H1 (cell line): Measurements from ENCODE around the gene ACAP2. TPM values are rescaled to one million over a fixed set of nuclear protein-coding genes. Genes with fewer than 3 reads are reported as not detected.

Experiments used
- CTCF ChIA-PET: fragments of 300-600 bp; sonication (Branson Sonifier 250); formaldehyde crosslinking; loops from one replicate; lab custom pipeline; 2021; ENCODE audit not compliant: partially characterized antibody; lab: Charles Lee
- POLR2A ChIA-PET: fragments of 300-600 bp; sonication (Branson Sonifier 250); formaldehyde crosslinking; loops from one replicate; lab custom pipeline; 2021; ENCODE audit warnings: inconsistent platforms; ENCODE audit not compliant: partially characterized antibody; lab: Charles Lee
- DNase-seq, 2 experiments: peaks; one replicate each; pipeline versions ENCODE4 v3.0.0 to v3.0.0-alpha.2; 2010 to 2022; ENCODE audit warnings: low spot score in 2 of 2, low read depth in 1 of 2, mixed read lengths in 1 of 2
- FAIRE-seq: peaks from 2 replicates; lab custom pipeline; 2011; peaks lifted over from hg19 to GRCh38; lab: Jason Lieb, UNC
- H2AFZ ChIP-seq: 2 replicates; pipeline ENCODE4 v1.8.1; 2012; ENCODE audit warnings: low read length, inconsistent platforms
- H2AK5ac ChIP-seq: 2 replicates; pipeline ENCODE4 v1.6.1; 2013; ENCODE audit warnings: low read depth, low read length
- H2BK120ac ChIP-seq: replicated peaks from 2 replicates; pipeline ENCODE3; 2013; ENCODE audit warnings: low read depth, low read length, inconsistent platforms
- H2BK12ac ChIP-seq: 2 replicates; pipeline ENCODE4 v1.6.1; 2013; ENCODE audit warnings: low read depth, low read length
- H2BK15ac ChIP-seq: 2 replicates; pipeline ENCODE4 v1.6.1; 2013; ENCODE audit warnings: low read length
- H2BK20ac ChIP-seq: 2 replicates; pipeline ENCODE4 v1.6.1; 2013; ENCODE audit warnings: low read length
- H2BK5ac ChIP-seq: 2 replicates; pipeline ENCODE4 v1.6.1; 2013; ENCODE audit warnings: low read depth, low read length
- H3K14ac ChIP-seq: 2 replicates; pipeline ENCODE4 v1.6.1; 2013; ENCODE audit warnings: inconsistent platforms; ENCODE audit not compliant: insufficient read length
- H3K18ac ChIP-seq: 2 replicates; pipeline ENCODE4 v1.6.1; 2013; ENCODE audit warnings: low read length; ENCODE audit errors: extremely low read depth
- H3K23ac ChIP-seq: 2 replicates; pipeline ENCODE4 v1.6.1; 2013; ENCODE audit warnings: inconsistent platforms; ENCODE audit not compliant: insufficient read length
- H3K23me2 ChIP-seq: 2 replicates; pipeline ENCODE4 v1.6.1; 2013; ENCODE audit warnings: low read depth, low read length
- H3K27ac ChIP-seq: 2 replicates; pipeline ENCODE4 v1.6.1; 2011; ENCODE audit warnings: low read depth, low read length, inconsistent platforms
- H3K27me3 ChIP-seq, 4 experiments: replicated peaks in 1 of 4; 1 replicate in 1 of 4; 2 replicates in 3 of 4; pipeline versions ENCODE4 v1.6.1 to v1.8.1; 2011 to 2013; ENCODE audit warnings: low read length in 3 of 4, mild to moderate bottlenecking in 3 of 4, inconsistent platforms in 2 of 4, mixed read lengths in 2 of 4, moderate library complexity in 1 of 4; ENCODE audit not compliant: control insufficient read depth in 3 of 4, insufficient read depth in 3 of 4; ENCODE audit errors: extremely low read depth in 1 of 4
- H3K36me3 ChIP-seq, 4 experiments: 2 replicates each; pipeline versions ENCODE4 v1.6.1 to v1.8.1; 2011 to 2013; ENCODE audit warnings: mild to moderate bottlenecking in 4 of 4, low read length in 3 of 4, moderate library complexity in 2 of 4, control low read depth in 1 of 4, inconsistent platforms in 1 of 4; ENCODE audit not compliant: insufficient read depth in 4 of 4, control insufficient read depth in 2 of 4
- H3K4ac ChIP-seq: replicated peaks from 2 replicates; pipeline ENCODE3; 2013; ENCODE audit warnings: low read length, low read depth, mixed read lengths, inconsistent platforms; ENCODE audit not compliant: insufficient read length
- H3K4me1 ChIP-seq, 4 experiments: replicated peaks in 1 of 4; 1 replicate in 1 of 4; 2 replicates in 3 of 4; pipeline versions ENCODE4 v1.6.1 to v1.8.1; 2011 to 2013; ENCODE audit warnings: low read length in 3 of 4, inconsistent platforms in 2 of 4, mixed read lengths in 1 of 4; ENCODE audit not compliant: insufficient read depth in 4 of 4, control insufficient read depth in 3 of 4
- H3K4me2 ChIP-seq, 2 experiments: 2 replicates each; pipeline versions ENCODE4 v1.6.1 to v1.8.1; 2011 to 2013; ENCODE audit warnings: low read depth in 2 of 2, low read length in 2 of 2, control low read depth in 1 of 2, inconsistent platforms in 1 of 2, mild to moderate bottlenecking in 1 of 2; ENCODE audit not compliant: insufficient read depth in 1 of 2
- H3K4me3 ChIP-seq, 4 experiments: fragments of 200-600, 300-600 bp in 1 of 4; sonication (generic), shearing (Covaris generic), sonication (Bioruptor Twin) in 1 of 4; 2 replicates each; pipeline versions ENCODE4 v1.5.1 to v1.8.1; 2011 to 2016; ENCODE audit warnings: low read length in 4 of 4, low read depth in 3 of 4, control low read depth in 2 of 4, inconsistent platforms in 2 of 4, mild to moderate bottlenecking in 2 of 4, mixed read lengths in 1 of 4, moderate library complexity in 1 of 4; ENCODE audit not compliant: insufficient read depth in 2 of 4; ENCODE audit errors: extremely low read depth in 1 of 4
- H3K56ac ChIP-seq: replicated peaks from 2 replicates; pipeline ENCODE3; 2013; ENCODE audit warnings: low read depth, mild to moderate bottlenecking, mixed read lengths, low read length, inconsistent platforms; ENCODE audit not compliant: insufficient read length
- H3K79me1 ChIP-seq: 2 replicates; pipeline ENCODE4 v1.6.1; 2013; ENCODE audit warnings: low read depth, low read length, control low read depth
- H3K79me2 ChIP-seq, 2 experiments: 2 replicates each; pipeline versions ENCODE4 v1.6.1 to v1.8.1; 2012 to 2013; ENCODE audit warnings: low read length in 2 of 2, mild to moderate bottlenecking in 2 of 2, inconsistent platforms in 1 of 2; ENCODE audit not compliant: insufficient read depth in 2 of 2, control insufficient read depth in 1 of 2
- H3K9ac ChIP-seq, 4 experiments: replicated peaks in 1 of 4; 1 replicate in 1 of 4; 2 replicates in 3 of 4; pipeline versions ENCODE4 v1.6.1 to v1.8.1; 2011 to 2013; ENCODE audit warnings: low read depth in 3 of 4, low read length in 3 of 4, control low read depth in 2 of 4, mild to moderate bottlenecking in 2 of 4, moderate library complexity in 2 of 4, inconsistent platforms in 1 of 4; ENCODE audit errors: extremely low read depth in 1 of 4
- H3K9me3 ChIP-seq, 2 experiments: 2 replicates each; pipeline versions ENCODE4 v1.6.1 to v1.8.1; 2012 to 2013; ENCODE audit warnings: mild to moderate bottlenecking in 2 of 2, moderate library complexity in 2 of 2, control low read depth in 1 of 2, inconsistent platforms in 1 of 2, low read depth in 1 of 2, low read length in 1 of 2, mixed read lengths in 1 of 2; ENCODE audit not compliant: insufficient read depth in 2 of 2
- H4K20me1 ChIP-seq, 2 experiments: replicated peaks in 1 of 2; 2 replicates each; pipeline versions ENCODE3 to v1.8.1; 2011 to 2013; ENCODE audit warnings: inconsistent platforms in 2 of 2, low read length in 2 of 2, mild to moderate bottlenecking in 1 of 2; ENCODE audit not compliant: insufficient read depth in 2 of 2, control insufficient read depth in 1 of 2
- H4K5ac ChIP-seq: 2 replicates; pipeline ENCODE4 v1.6.1; 2013; ENCODE audit warnings: low read length, low read depth, mixed read lengths, inconsistent platforms; ENCODE audit not compliant: insufficient read length
- H4K8ac ChIP-seq: 2 replicates; pipeline ENCODE4 v1.8.0; 2013; ENCODE audit warnings: mild to moderate bottlenecking, moderate library complexity, low read length, inconsistent platforms; ENCODE audit not compliant: insufficient read depth; ENCODE audit errors: extremely low read depth
- H4K91ac ChIP-seq: replicated peaks from 2 replicates; pipeline ENCODE3; 2013; ENCODE audit warnings: low read length, mixed read lengths, inconsistent platforms; ENCODE audit not compliant: insufficient read length
- BCL11A ChIP-seq, 2 experiments: IDR thresholded peaks; one replicate each; pipeline ENCODE4 v1.6.1; 2011; ENCODE audit warnings: low read depth in 2 of 2, low read length in 2 of 2, mild to moderate bottlenecking in 2 of 2
- CHD1 ChIP-seq: IDR thresholded peaks from 2 replicates; pipeline ENCODE4 v1.6.1; 2012; ENCODE audit warnings: low read depth, low read length, improper control_type of control experiment
- CTBP2 ChIP-seq: IDR thresholded peaks from 2 replicates; pipeline ENCODE4 v1.7.0; 2011; ENCODE audit warnings: borderline replicate concordance, mild to moderate bottlenecking, moderate library complexity, mixed read lengths, low read length; ENCODE audit not compliant: insufficient read depth, insufficient read length
- GABPA ChIP-seq: IDR thresholded peaks from 2 replicates; pipeline ENCODE4 v1.6.1; 2011; ENCODE audit warnings: mild to moderate bottlenecking, low read length, moderate library complexity, borderline replicate concordance; ENCODE audit not compliant: insufficient read depth
- RAD21 ChIP-seq, 2 experiments: IDR thresholded peaks in 1 of 2; conservative IDR thresholded peaks in 1 of 2; 2 replicates each; pipeline ENCODE4 v1.6.1; 2011; ENCODE audit warnings: low read depth in 2 of 2, low read length in 2 of 2, improper control_type of control experiment in 1 of 2, inconsistent platforms in 1 of 2, mild to moderate bottlenecking in 1 of 2, moderate library complexity in 1 of 2
- RNF2 ChIP-seq: fragments of 200-900, 300-1000 bp; sonication (generic); IDR thresholded peaks from 2 replicates; pipeline ENCODE4 v1.7.1; 2016; ENCODE audit warnings: borderline replicate concordance, low read depth, mild to moderate bottlenecking, antibody characterized with exemption, low read length; ENCODE audit not compliant: poor library complexity, severe bottlenecking; ENCODE audit errors: missing control alignments
- SAP30 ChIP-seq: fragments of 300-600 bp; sonication (generic); IDR thresholded peaks from 2 replicates; pipeline ENCODE4 v1.7.1; 2012; ENCODE audit warnings: low read length, moderate library complexity, mild to moderate bottlenecking, inconsistent platforms; ENCODE audit not compliant: insufficient read depth, insufficient replicate concordance
- YY1 ChIP-seq: IDR thresholded peaks from 2 replicates; pipeline ENCODE4 v1.6.1; 2011; ENCODE audit warnings: low read depth, mild to moderate bottlenecking, low read length
- WGBS, 2 experiments: shearing (Covaris generic) in 1 of 2; methylation state at CpG; one replicate each; pipeline versions ENCODE4 v1.1.6 to v1.1.7; 2013 to 2015; ENCODE audit warnings: low lambda C conversion rate in 2 of 2, mixed read lengths in 2 of 2, inconsistent platforms in 1 of 2, low coverage in 1 of 2, missing lambda C conversion rate in 1 of 2; ENCODE audit not compliant: insufficient replicate concordance in 2 of 2, insufficient coverage in 1 of 2, insufficient read length in 1 of 2; ENCODE audit errors: extremely low coverage in 1 of 2, missing lambda C conversion rate in 1 of 2; 5-methylcytosine and 5-hydroxymethylcytosine counted together
- polyA plus RNA-seq, 7 experiments: library from polyadenylated mRNA; depleted of rRNA in 3 of 7; stranded (reverse) in 5 of 7; unstranded in 2 of 7; fragments of >200 nt in 5 of 7; fragments of 200-250 nt in 2 of 7; gene quantifications; 1 replicate in 5 of 7; 2 replicates in 1 of 7; 4 replicates in 1 of 7; pipeline versions ENCODE4 v1.2.1 to v1.2.3, GENCODE V29; 2011 to 2013; ENCODE audit warnings: missing spikeins in 2 of 7, mixed read lengths in 2 of 7
- total RNA-seq: library from RNA; stranded (reverse); fragmentation: NEBNext Ultra II Directional; extraction: Animal tissue kit (Norgen Biotek cat#: 25700); gene quantifications from 2 replicates; pipeline ENCODE4 v1.2.1, GENCODE V29; 2021
- TF ChIP-seq, protein P1 (sequence below): IDR thresholded peaks from 2 replicates; pipeline ENCODE4 v1.6.1; 2012; ENCODE audit warnings: inconsistent platforms

Gene ACAP2
- total and polyA plus RNA-seq, 2 of the 8 experiments (the other 6 are each of a cell fraction or from before 2014, with no cell fraction given) = 7.7 to 37.3 TPM

- no peaks in the 10 kb centered on the region for H3K27me3 ChIP-seq
- H3K36me3 ChIP-seq = no peaks in the 10 kb centered on the region
- H3K23ac ChIP-seq = no peak overlapping the region
- H3K14ac ChIP-seq = no peak overlapping the region
- FAIRE-seq (no peak), DNase-seq (no peak)
- H3K56ac ChIP-seq = no peak overlapping the region
- H2AFZ ChIP-seq = no peak overlapping the region
- no peak overlapping the region for H2BK12ac ChIP-seq
- no peak overlapping the region for H3K4me3 ChIP-seq
- no peak overlapping the region for H3K9ac ChIP-seq
- H4K91ac ChIP-seq = no peak overlapping the region
- H2BK5ac ChIP-seq = no peak overlapping the region
- H4K5ac ChIP-seq = no peak overlapping the region
- H2BK20ac ChIP-seq = no peak overlapping the region
- ChIA-PET CTCF (interaction anchor here (0.7 to 1.6 kb wide), 6 partner anchors 21 to 357 kb away, joined by 3 to 5 read pairs (median 3); no protein-coding TSS in a partner anchor), POLR2A (interaction anchor here (0.7 kb wide), 1 partner anchor 24 kb away, joined by 3 read pairs; no protein-coding TSS in a partner anchor)
- H3K4me1 ChIP-seq = peaks cover 0 to 15% (median 9%) of the 10 kb centered on the region in 4 experiments; a peak in 6 of 7 replicates
- H3K27ac ChIP-seq = no peak overlapping the region
- TF ChIP-seq CHD1 (no peak), SAP30 (no peak), BCL11A (IDR thresholded peaks at IDR 0.05; ENCODE audit: low read depth in 2 of 2, low read length in 2 of 2) (no peak), GABPA (no peak), CTBP2 (no peak), YY1 (no peak), RAD21 (IDR thresholded peaks at IDR 0.05 in 1 of 2, conservative IDR thresholded peaks at IDR 0.05 in 1 of 2; ENCODE audit: low read depth in 2 of 2, low read length in 2 of 2) (no peak), RNF2 (no peak)
- TF ChIP-seq, protein P1, sequence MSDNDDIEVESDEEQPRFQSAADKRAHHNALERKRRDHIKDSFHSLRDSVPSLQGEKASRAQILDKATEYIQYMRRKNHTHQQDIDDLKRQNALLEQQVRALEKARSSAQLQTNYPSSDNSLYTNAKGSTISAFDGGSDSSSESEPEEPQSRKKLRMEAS = no peak
- H3K4ac ChIP-seq = no peak overlapping the region
- H4K20me1 ChIP-seq = peaks cover 4 to 16% of the 10 kb centered on the region in 2 experiments
- no peak overlapping the region for H2BK120ac ChIP-seq
- H3K9me3 ChIP-seq = no peaks in the 10 kb centered on the region; a peak in 1 of 4 replicates
- H3K79me2 ChIP-seq = peaks cover 0 to 81% of the 10 kb centered on the region in 2 experiments; a peak in 3 of 4 replicates
- peaks cover 3% of the 10 kb centered on the region; the same call in 1 of the 2 replicates for H3K23me2 ChIP-seq
- H3K4me2 ChIP-seq = no peak overlapping the region
- H2AK5ac ChIP-seq = no peak overlapping the region
- peaks cover 21% of the 10 kb centered on the region for H3K79me1 ChIP-seq
- no peak overlapping the region for H3K18ac ChIP-seq
- H4K8ac ChIP-seq = no peak overlapping the region
- WGBS, 2 experiments = 92% methylated on average over 6 of the region's 8 CpGs; no CpG with 5 or more reads in 1 of the 2 experiments
- no peak overlapping the region for H2BK15ac ChIP-seq
Observed at GRCh38 chr3:195248281-195248680, 194.5 kb downstream of the ACAP2 start.
